OCI-LY3 (cell line): ENCODE results near the gene COLQ.

Source experiments
- H2AFZ ChIP-seq: fragments of 200-600, 300-600 bp; shearing (Covaris generic); 2 replicates; pipeline ENCODE4 v1.6.0; 2014; ENCODE audit warnings: antibody characterized with exemption, low read depth, low read length
- H3K27ac ChIP-seq: fragments of 200-600, 300-600 bp; sonication (generic); 2 replicates; pipeline ENCODE4 v1.5.1; 2014; ENCODE audit warnings: mild to moderate bottlenecking, low read length, moderate library complexity, mixed read lengths
- H3K27me3 ChIP-seq: fragments of 200-600, 300-600 bp; sonication (generic); 2 replicates; pipeline ENCODE4 v1.6.1; 2014; ENCODE audit warnings: low read depth, low read length, mixed read lengths
- H3K36me3 ChIP-seq: fragments of 200-600, 300-600 bp; sonication (generic); replicated peaks from 2 replicates; pipeline ENCODE3; 2014; ENCODE audit warnings: low read depth, low read length, mixed read lengths
- H3K4me1 ChIP-seq: fragments of 300-600, 200-600 bp; sonication (generic); 2 replicates; pipeline ENCODE4 v1.6.1; 2014; ENCODE audit warnings: low read length, mixed read lengths
- H3K4me2 ChIP-seq: fragments of 200-600, 300-600 bp; sonication (generic); 2 replicates; pipeline ENCODE4 v1.6.1; 2014; ENCODE audit warnings: low read length, mixed read lengths
- H3K4me3 ChIP-seq: fragments of 300-600, 200-600 bp; sonication (generic); 2 replicates; pipeline ENCODE4 v1.5.1; 2014; ENCODE audit warnings: antibody characterized with exemption, mild to moderate bottlenecking, low read length, moderate library complexity
- H3K79me2 ChIP-seq: fragments of 300-600, 200-600 bp; shearing (Covaris generic); 2 replicates; pipeline ENCODE4 v1.6.1; 2014; ENCODE audit warnings: mild to moderate bottlenecking, low read length, mixed read lengths
- H3K9ac ChIP-seq: fragments of 300-600, 200-600 bp; shearing (Covaris generic); 2 replicates; pipeline ENCODE4 v1.6.0; 2014; ENCODE audit warnings: mild to moderate bottlenecking, low read length, moderate library complexity
- H3K9me3 ChIP-seq: fragments of 200-600, 300-600 bp; shearing (Covaris generic); 2 replicates; pipeline ENCODE4 v1.6.1; 2014; ENCODE audit warnings: low read length, mixed read lengths; ENCODE audit not compliant: insufficient read depth
- H4K20me1 ChIP-seq: fragments of 200-600, 300-600 bp; sonication (generic); 2 replicates; pipeline ENCODE4 v1.6.1; 2016; ENCODE audit warnings: low read length, mixed read lengths; ENCODE audit not compliant: insufficient read depth
- EZH2phosphoT487 ChIP-seq: fragments of 200-600 bp; shearing (Covaris generic); IDR thresholded peaks from 2 replicates; pipeline ENCODE4 v1.6.1; 2018; ENCODE audit warnings: antibody characterized with exemption, mixed run types, low read depth
- TF ChIP-seq, protein P1 (sequence below): fragments of 200-600, 300-600 bp; sonication (generic); IDR thresholded peaks from 2 replicates; pipeline ENCODE4 v1.5.1; 2014; ENCODE audit warnings: antibody characterized with exemption, low read length, low read depth

Gene COLQ

DNA sequence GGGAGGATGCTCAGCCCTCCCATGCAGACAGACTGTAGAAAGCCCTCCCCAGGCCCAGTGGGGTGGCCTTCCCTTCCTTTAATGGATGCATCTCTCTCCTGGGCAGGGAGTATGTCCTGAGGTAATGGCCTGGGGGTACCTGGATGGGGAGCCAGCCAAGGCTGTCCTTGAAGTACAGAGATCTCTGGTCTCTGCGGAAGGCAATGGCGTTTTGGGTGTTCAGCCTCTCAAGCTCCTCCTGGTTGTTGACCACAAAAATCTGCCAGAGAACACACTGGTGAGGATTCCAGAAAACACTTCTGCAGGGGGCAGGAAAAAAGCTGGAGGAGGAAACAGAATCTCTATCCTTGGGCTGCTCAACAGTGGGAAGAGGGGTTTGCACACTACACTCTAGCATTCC is 65.2 kb downstream of the COLQ start:
- Histone ChIP-seq H4K20me1 (no peaks in the 10 kb centered on the region), H3K4me1 (no peaks in the 10 kb centered on the region), H3K27ac (no peak overlapping the region), H3K36me3 (no peaks in the 10 kb centered on the region), H3K9me3 (no peaks in the 10 kb centered on the region), H3K9ac (no peak overlapping the region), H2AFZ (no peak overlapping the region), H3K27me3 (0 out of 2 replicates have a peak, but pooled peaks cover 4% of the 10 kb centered on the region), H3K79me2 (no peaks in the 10 kb centered on the region), H3K4me2 (no peak overlapping the region), H3K4me3 (no peak overlapping the region)
- TF ChIP-seq, protein P1, sequence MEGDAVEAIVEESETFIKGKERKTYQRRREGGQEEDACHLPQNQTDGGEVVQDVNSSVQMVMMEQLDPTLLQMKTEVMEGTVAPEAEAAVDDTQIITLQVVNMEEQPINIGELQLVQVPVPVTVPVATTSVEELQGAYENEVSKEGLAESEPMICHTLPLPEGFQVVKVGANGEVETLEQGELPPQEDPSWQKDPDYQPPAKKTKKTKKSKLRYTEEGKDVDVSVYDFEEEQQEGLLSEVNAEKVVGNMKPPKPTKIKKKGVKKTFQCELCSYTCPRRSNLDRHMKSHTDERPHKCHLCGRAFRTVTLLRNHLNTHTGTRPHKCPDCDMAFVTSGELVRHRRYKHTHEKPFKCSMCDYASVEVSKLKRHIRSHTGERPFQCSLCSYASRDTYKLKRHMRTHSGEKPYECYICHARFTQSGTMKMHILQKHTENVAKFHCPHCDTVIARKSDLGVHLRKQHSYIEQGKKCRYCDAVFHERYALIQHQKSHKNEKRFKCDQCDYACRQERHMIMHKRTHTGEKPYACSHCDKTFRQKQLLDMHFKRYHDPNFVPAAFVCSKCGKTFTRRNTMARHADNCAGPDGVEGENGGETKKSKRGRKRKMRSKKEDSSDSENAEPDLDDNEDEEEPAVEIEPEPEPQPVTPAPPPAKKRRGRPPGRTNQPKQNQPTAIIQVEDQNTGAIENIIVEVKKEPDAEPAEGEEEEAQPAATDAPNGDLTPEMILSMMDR: no peak
- TF ChIP-seq EZH2phosphoT487: no peak

DNA sequence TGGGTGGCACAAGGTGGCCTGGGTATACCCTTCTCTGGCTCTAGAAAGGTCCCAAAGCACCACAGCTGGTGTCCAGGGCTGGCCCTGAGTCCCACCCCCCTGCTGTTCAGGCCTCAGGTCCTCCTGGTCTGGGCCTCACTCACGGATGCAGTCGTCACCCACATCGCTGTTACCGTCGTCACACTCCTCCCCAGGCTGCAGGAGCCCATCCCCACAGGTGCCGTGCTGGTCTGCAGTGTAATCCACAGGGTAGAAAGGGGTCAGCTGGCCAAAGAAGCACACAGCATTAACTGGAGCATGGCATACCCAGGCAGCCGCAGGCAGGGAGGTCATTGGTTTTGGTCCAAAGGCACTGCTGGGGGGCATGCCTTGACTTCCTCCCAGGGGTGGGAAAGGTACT is 65.8 kb downstream of the COLQ start:
- Histone ChIP-seq H4K20me1 (no peaks in the 10 kb centered on the region), H3K4me3 (no peak overlapping the region), H3K4me2 (no peak overlapping the region), H2AFZ (no peak overlapping the region), H3K36me3 (no peaks in the 10 kb centered on the region), H3K9ac (no peak overlapping the region), H3K79me2 (no peaks in the 10 kb centered on the region), H3K4me1 (no peaks in the 10 kb centered on the region), H3K27ac (no peak overlapping the region), H3K27me3 (0 out of 2 replicates have a peak, but pooled peaks cover 3% of the 10 kb centered on the region), H3K9me3 (no peaks in the 10 kb centered on the region)
- TF ChIP-seq EZH2phosphoT487: no peak
- TF ChIP-seq, protein P1: no peak

DNA sequence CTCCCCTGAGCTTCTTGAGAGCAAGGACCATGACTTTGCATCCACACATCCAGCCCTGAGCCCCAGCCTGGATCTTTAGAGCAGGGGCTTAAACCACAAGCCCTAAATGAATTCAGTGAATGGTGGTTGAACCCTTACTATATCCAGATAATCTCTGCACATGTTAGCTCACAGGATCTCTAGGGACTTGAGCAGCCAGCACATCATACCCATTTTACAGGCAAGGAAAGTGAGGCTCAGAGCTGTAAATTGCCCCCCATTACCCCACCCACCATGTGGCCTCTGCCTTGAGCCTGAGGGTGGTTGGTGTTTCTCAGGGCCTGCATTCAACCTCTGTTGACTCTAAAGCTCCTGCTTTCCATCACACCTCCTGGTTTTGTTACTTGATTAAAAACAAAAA is 66.5 kb downstream of the COLQ start:
- TF ChIP-seq EZH2phosphoT487: no peak
- Histone ChIP-seq H3K36me3 (no peaks in the 10 kb centered on the region), H3K79me2 (no peaks in the 10 kb centered on the region), H3K4me2 (no peak overlapping the region), H3K9me3 (no peaks in the 10 kb centered on the region), H3K4me1 (no peaks in the 10 kb centered on the region), H4K20me1 (no peaks in the 10 kb centered on the region), H3K27me3 (no peaks in the 10 kb centered on the region), H3K9ac (no peak overlapping the region), H3K4me3 (no peak overlapping the region), H2AFZ (no peak overlapping the region), H3K27ac (no peak overlapping the region)

- H3K4me3 ChIP-seq: no peak overlapping the region
- no peaks in the 10 kb centered on the region for H3K36me3 ChIP-seq
- no peaks in the 10 kb centered on the region for H3K79me2 ChIP-seq
- H3K9ac ChIP-seq: no peak overlapping the region
- TF ChIP-seq, protein P1: no peak
- no peak for TF ChIP-seq EZH2phosphoT487
- no peaks in the 10 kb centered on the region for H3K4me1 ChIP-seq
- no peak overlapping the region for H3K27ac ChIP-seq
- H3K4me2 ChIP-seq: no peak overlapping the region
- no peaks in the 10 kb centered on the region for H3K9me3 ChIP-seq
- no peaks in the 10 kb centered on the region for H4K20me1 ChIP-seq
- H3K27me3 ChIP-seq: no peaks in the 10 kb centered on the region
- no peak overlapping the region for H2AFZ ChIP-seq
Measured at GRCh38 chr3:15453991-15454625, 67.4 kb downstream of the COLQ start.
